ENCODE data around the gene EPGN. TPM values are rescaled to one million over a fixed set of nuclear protein-coding genes. Genes with fewer than 3 reads are reported as not detected.

Gene EPGN, protein sequence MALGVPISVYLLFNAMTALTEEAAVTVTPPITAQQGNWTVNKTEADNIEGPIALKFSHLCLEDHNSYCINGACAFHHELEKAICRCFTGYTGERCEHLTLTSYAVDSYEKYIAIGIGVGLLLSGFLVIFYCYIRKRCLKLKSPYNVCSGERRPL
- total RNA-seq, result 1 to 10 TPM in 1 of 8 experiments, under 1 TPM in 3, not detected in 4; 0.11 to 3.0 (median 0.46) TPM

DNA sequence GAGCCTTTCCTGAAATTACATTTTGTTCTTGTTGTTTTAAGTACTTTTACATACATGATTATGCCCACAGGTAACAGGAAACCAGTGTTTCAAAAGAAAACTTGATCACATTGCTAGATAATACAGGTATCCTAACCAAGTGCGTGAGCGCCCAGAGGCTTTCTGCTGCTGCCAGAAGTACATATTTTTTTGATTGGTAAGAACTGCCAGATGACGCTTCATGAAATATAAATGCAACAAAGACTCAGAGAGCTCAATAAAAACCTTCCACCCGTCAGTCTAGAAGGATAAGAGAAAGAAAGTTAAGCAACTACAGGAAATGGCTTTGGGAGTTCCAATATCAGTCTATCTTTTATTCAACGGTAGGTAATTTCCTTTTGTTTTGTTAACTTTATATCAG, at the start of gene EPGN:
Gene EPGN, plus strand, starts transcription at position 256 of the 400 bp plus-strand sequence. Its CDS starts 64 bp downstream, at position 320.
- WGBS, 10 experiments, result 4 to 94% (median 82%) methylated on average over 3 to 5 of the region's 5 CpGs
- in situ Hi-C loops (cut with MboI; ENCODE audit: low pct_unique_long_range_greater_than_20kb in 2 of 9, low sequenced_read_pairs in 9 of 9, unreplicated experiment in 9 of 9), result loop anchor here in 1 of 9 experiments (25.0 kb wide), 1 partner anchor 121 kb away; no protein-coding TSS in a partner anchor
- H3K4me3 ChIP-seq, result no peak within 1 kb of the TSS
- no peaks in the 10 kb centered on the region for H3K4me1 ChIP-seq (replicated peaks in 1 of 2)
- ATAC-seq (replicated peaks in 6 of 8), result no peak
- H3K27ac ChIP-seq, result no peak within 1 kb of the TSS

DNA sequence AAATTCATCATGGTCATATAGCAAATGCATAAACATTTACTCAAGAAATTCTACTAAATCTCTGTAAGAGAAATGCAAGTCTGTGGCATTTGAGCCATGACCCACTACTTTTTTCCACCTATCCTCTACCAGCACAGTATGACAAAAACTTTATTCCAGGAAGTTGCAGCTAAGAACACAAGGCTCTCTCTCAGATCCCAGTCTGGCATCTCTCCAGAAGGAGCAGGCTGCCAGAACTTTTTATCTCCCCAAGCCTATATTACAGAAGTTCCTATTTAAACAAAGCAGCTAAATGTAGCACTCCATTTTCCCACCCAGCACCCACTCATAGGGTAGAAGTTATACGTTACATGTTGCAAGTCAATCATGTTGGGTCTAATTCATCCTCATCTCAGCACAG, 49.3 kb upstream of the EPGN start:
- no peak for ATAC-seq (replicated peaks in 6 of 8)
- 0 to 100% (median 94%) methylated on average over 1 of the region's 1 CpG; no CpG with 5 or more reads in 4 of the 10 experiments for WGBS, 10 experiments
- in situ Hi-C loops (cut with MboI; ENCODE audit: low pct_unique_long_range_greater_than_20kb in 2 of 9, low sequenced_read_pairs in 9 of 9, unreplicated experiment in 9 of 9), result no loop called here
- Histone ChIP-seq H3K4me1 (replicated peaks in 1 of 2) (no peaks in the 10 kb centered on the region), H3K4me3 (no peak overlapping the region), H3K27ac (no peak overlapping the region)

DNA sequence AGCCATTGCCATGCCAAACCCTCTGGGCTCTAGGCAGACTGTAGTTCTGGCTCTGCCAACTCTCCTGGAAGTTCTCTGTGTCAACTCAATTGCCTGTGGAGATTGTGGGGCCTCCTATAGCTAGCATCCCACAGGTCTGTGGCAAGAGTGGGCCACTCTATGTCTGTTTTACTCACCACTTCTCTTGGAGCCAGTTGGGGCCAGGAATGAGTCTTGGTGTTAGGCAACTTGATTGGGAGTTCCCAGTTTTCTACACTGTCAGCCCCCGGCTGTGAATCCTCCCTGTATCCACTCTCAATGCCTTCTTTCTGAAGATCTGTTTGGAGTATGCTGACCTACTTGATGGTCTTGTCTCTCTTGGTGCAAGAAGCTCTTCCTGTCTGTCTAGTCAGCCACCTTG, 48.2 kb upstream of the EPGN start:
- 50 to 100% (median 75%) methylated on average over 1 of the region's 1 CpG; no CpG with 5 or more reads in 6 of the 10 experiments for WGBS, 10 experiments
- in situ Hi-C loops (cut with MboI; ENCODE audit: low pct_unique_long_range_greater_than_20kb in 2 of 9, low sequenced_read_pairs in 9 of 9, unreplicated experiment in 9 of 9), result no loop called here
- ATAC-seq (replicated peaks in 6 of 8), result no peak

DNA sequence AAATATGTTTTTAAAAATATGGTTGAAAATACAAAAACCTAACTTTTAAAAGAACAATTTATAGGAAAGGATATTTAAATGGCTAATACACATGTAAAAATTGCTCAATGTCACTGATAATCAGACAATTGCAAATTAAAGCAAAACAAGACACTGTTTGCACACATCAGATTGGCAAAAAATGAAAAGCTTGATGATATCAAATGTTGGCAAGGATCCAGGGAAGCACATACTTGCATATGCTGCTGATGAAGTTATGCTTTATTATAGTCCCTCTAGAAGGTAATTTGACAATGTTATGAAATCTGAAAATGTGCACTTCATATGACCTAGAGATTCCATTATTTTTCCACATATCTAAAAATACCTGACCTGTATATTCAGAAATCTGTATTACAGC, 45.7 kb upstream of the EPGN start:
- no peak overlapping the region for H3K27ac ChIP-seq
- no peak overlapping the region for H3K4me3 ChIP-seq
- peak in 2 of 8 experiments; percentile 33 to 71 for ATAC-seq (replicated peaks in 6 of 8)
- no peaks in the 10 kb centered on the region for H3K4me1 ChIP-seq (replicated peaks in 1 of 2)
- in situ Hi-C loops (cut with MboI; ENCODE audit: low pct_unique_long_range_greater_than_20kb in 2 of 9, low sequenced_read_pairs in 9 of 9, unreplicated experiment in 9 of 9), result no loop called here

More for the DNA sequence above, 48.2 kb upstream of the EPGN start:
- H3K4me3 ChIP-seq, result no peak overlapping the region
- H3K27ac ChIP-seq, result no peak overlapping the region
- H3K4me1 ChIP-seq (replicated peaks in 1 of 2), result no peaks in the 10 kb centered on the region

DNA sequence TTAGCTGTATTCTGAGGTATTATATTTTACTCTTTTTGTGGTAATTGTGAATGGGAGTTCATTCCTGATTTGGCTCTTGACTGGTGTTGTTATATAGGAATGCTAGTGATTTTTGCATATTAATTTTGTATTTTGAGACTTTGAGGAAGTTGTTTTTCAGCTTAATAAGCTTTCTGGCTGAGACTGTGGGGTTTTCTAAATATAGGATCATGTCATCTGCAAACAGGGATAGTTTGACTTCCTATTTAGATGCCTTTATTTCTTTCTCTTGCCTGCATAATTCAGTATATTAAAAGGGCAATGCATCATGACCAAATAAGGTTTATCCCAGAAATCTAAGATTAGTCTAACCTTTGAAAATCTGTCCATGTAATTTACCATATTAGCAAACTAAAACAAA, 44.7 kb upstream of the EPGN start:
- in situ Hi-C loops (cut with MboI; ENCODE audit: low pct_unique_long_range_greater_than_20kb in 2 of 9, low sequenced_read_pairs in 9 of 9, unreplicated experiment in 9 of 9), result no loop called here
- no peaks in the 10 kb centered on the region for H3K4me1 ChIP-seq (replicated peaks in 1 of 2)
- no peak overlapping the region for H3K27ac ChIP-seq
- no peak overlapping the region for H3K4me3 ChIP-seq
- ATAC-seq (replicated peaks in 6 of 8), result no peak

DNA sequence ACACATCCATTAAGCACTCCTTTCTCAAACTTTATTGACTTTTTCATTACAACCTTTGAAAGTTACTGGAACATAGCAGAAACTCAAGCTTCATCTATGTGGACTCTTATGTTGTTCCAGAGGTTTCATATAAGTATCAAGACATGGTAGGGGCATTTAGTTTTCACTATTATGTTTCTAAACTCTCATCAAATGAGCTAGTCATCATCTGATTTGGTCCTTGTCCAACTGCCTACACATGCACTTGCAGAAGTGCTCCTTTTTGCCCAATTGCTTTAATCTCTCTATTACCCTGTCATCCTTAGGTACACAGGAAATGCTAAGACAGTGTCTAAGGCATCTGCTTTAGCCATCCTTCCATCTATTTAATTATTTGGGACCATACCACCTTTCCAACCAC, 42.2 kb upstream of the EPGN start:
- Histone ChIP-seq H3K4me1 (replicated peaks in 1 of 2) (no peaks in the 10 kb centered on the region), H3K27ac (no peak overlapping the region), H3K4me3 (no peak overlapping the region)
- ATAC-seq (replicated peaks in 6 of 8), result no peak
- in situ Hi-C loops (cut with MboI; ENCODE audit: low pct_unique_long_range_greater_than_20kb in 2 of 9, low sequenced_read_pairs in 9 of 9, unreplicated experiment in 9 of 9), result no loop called here

DNA sequence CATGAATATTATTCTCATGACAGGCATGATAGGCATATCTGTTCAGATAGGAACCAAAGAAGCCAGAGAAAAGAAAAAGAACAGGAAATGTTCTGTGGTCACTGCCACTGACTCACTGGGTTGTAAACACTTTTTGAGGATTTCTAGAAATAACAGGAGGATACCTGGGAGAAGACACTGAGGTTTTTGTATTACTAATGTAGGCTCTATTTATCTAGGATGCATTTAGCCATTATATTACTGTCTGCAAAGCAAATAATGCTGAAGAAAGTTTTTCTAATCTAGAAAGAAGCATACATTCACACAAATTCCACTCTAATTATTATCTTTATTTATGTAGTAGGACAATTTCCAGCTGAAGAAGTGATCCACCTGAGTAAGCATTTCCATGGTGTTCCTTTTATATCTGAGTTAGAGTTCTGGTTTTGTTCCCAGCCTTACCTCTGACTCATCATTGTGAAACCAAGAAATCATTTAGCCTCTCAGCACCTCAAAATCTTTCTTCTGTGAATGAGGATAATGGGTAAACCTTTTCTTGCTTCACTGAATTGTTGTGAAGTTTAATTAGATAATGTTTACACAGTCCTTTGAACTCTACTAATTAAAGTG, 40.2 kb upstream of the EPGN start:
- ATAC-seq (replicated peaks in 6 of 8), result peak in 3 of 8 experiments; percentile 18 to 54 (median 20)
- H3K4me1 ChIP-seq (replicated peaks in 1 of 2), result no peaks in the 10 kb centered on the region
- in situ Hi-C loops (cut with MboI; ENCODE audit: low pct_unique_long_range_greater_than_20kb in 2 of 9, low sequenced_read_pairs in 9 of 9, unreplicated experiment in 9 of 9), result no loop called here
- H3K27ac ChIP-seq, result no peak overlapping the region
- H3K4me3 ChIP-seq, result no peak overlapping the region

DNA sequence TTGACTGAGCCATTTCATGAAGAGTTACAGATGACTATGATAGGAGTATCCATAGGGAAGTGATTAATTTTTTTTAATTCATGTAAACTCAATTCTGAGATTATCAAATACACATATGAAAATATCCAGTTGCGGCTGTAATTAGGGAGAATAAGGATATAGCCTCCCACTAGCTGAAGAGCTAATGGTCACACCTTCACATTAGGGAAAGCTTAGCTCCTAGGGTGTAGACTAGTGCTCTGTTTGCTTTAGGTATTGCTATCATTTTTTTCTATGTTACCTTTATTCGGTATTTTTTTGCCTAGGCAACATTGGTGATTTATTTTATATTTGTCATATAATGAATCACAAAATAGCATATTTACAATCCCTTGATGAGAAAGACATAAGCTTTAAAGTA, 39.6 kb upstream of the EPGN start:
- in situ Hi-C loops (cut with MboI; ENCODE audit: low pct_unique_long_range_greater_than_20kb in 2 of 9, low sequenced_read_pairs in 9 of 9, unreplicated experiment in 9 of 9), result no loop called here
- Histone ChIP-seq H3K4me1 (replicated peaks in 1 of 2) (no peaks in the 10 kb centered on the region), H3K27ac (no peak overlapping the region), H3K4me3 (no peak overlapping the region)
- no peak for ATAC-seq (replicated peaks in 6 of 8)
- 67 to 100% (median 94%) methylated on average over 1 to 2 of the region's 2 CpGs; no CpG with 5 or more reads in 1 of the 10 experiments for WGBS, 10 experiments

DNA sequence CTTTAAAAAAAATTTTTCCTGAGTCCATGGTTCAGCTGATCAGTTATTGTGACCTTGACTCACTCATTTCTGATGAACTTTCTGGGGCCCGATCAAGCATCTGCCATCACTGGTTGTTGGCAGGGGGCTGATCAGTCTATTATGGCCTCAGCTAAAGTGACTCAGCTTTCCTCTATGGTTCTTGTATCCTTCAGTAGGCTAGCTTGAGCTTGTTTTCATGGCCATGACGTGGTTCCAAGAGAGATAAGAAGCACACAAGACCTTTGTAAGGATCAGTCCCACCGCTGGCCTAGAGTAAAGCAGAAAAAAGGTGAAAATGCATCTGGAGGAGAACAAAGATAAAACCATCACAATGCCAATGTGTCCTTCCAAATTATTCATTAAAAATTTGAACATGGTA, 29.8 kb upstream of the EPGN start:
- in situ Hi-C loops (cut with MboI; ENCODE audit: low pct_unique_long_range_greater_than_20kb in 2 of 9, low sequenced_read_pairs in 9 of 9, unreplicated experiment in 9 of 9), result no loop called here
- Histone ChIP-seq H3K4me3 (no peak overlapping the region), H3K27ac (no peak overlapping the region), H3K4me1 (replicated peaks in 1 of 2) (no peaks in the 10 kb centered on the region)
- 72 to 100% (median 93%) methylated on average over 1 to 3 of the region's 3 CpGs; no CpG with 5 or more reads in 3 of the 10 experiments for WGBS, 10 experiments
- no peak for ATAC-seq (replicated peaks in 6 of 8)

DNA sequence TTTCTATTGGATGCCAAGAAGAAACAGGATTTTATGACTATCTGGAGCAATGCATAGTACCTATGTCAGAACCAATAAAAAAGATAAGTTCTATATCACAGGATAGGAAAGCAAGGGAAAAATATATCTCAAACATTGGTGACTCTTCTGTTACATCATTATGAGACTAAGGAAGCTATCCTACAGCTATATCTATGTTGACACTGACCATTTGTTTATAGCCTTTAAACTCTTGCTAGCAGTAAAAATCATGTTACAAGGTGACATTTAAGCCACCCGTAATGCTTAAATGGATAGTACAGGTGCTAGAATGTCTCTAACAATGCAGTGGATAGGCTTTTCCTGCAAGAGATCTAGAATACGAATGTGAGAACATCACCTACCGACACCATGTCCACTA, 28.6 kb upstream of the EPGN start:
- ATAC-seq (replicated peaks in 6 of 8), result no peak
- no peak overlapping the region for H3K4me3 ChIP-seq
- in situ Hi-C loops (cut with MboI; ENCODE audit: low pct_unique_long_range_greater_than_20kb in 2 of 9, low sequenced_read_pairs in 9 of 9, unreplicated experiment in 9 of 9), result no loop called here
- WGBS, 10 experiments, result 92 to 100% (median 100%) methylated on average over 1 to 3 of the region's 3 CpGs; no CpG with 5 or more reads in 3 of the 10 experiments
- H3K4me1 ChIP-seq (replicated peaks in 1 of 2), result no peaks in the 10 kb centered on the region
- H3K27ac ChIP-seq, result no peak overlapping the region

DNA sequence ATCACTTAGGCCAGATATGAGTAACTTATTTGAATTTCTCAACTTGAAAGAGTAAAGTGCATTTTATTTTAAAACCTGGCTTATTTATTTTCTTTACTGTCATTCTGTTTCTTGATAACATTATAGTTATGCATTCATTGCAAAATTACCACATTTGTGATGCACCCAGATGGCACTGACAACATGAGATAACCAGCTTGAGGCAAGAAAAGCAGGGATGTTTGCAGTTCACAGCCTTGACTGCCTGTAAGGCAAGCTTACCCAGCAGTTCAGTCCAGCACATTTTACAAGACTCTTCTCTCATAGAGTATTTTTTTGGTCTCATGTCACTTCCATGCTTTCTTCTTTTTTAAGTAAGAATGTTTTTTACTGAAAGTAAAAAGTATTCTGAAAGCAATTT, 25.3 kb upstream of the EPGN start:
- H3K27ac ChIP-seq, result no peak overlapping the region
- in situ Hi-C loops (cut with MboI; ENCODE audit: low pct_unique_long_range_greater_than_20kb in 2 of 9, low sequenced_read_pairs in 9 of 9, unreplicated experiment in 9 of 9), result no loop called here
- no peak overlapping the region for H3K4me3 ChIP-seq
- no peak for ATAC-seq (replicated peaks in 6 of 8)
- no peaks in the 10 kb centered on the region for H3K4me1 ChIP-seq (replicated peaks in 1 of 2)

DNA sequence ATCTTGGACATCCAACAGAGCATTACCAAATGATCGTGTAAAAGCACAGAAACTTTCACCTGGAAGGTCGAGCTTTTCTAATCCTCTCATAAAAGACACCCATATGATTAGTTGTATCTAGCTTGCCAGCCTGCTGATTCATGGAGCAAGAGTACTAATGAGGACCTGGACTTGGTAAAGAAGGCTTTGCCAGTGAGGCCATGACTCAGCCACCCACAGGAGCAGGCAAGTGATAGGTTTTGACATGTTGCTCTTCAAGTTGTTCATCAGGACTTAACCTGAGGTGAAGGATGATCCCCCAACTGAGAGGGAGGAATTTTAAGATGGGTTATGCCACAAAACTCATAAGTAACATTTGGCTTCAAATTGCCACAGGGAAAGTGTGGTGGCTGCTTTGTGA, 24.7 kb upstream of the EPGN start:
- ATAC-seq (replicated peaks in 6 of 8), result peak in 1 of 8 experiments; percentile 44
- WGBS, 10 experiments, result 28 to 100% (median 74%) methylated on average over 1 to 2 of the region's 2 CpGs; no CpG with 5 or more reads in 2 of the 10 experiments
- Histone ChIP-seq H3K4me1 (replicated peaks in 1 of 2) (no peaks in the 10 kb centered on the region), H3K27ac (no peak overlapping the region), H3K4me3 (no peak overlapping the region)
- in situ Hi-C loops (cut with MboI; ENCODE audit: low pct_unique_long_range_greater_than_20kb in 2 of 9, low sequenced_read_pairs in 9 of 9, unreplicated experiment in 9 of 9), result no loop called here

DNA sequence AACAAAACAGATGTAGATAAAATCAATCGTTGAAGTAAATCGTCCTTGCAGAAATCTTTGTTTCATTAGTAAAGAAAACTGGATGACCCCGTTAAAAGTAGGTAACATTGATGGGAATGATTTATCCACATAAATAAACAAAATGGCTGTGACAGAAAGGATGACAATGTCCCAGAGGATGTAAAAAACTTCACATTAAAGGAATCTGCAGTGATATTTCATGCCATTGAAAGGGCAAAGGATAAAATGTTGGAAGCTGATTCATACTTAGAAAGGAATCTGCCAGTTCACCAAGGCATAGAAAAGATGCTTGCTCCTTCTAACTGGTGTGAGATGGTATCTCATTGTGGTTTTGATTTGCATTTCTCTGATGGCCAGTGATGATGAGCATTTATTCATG, 24.2 kb upstream of the EPGN start:
- H3K27ac ChIP-seq, result no peak overlapping the region
- H3K4me1 ChIP-seq (replicated peaks in 1 of 2), result no peaks in the 10 kb centered on the region
- WGBS, 10 experiments, result 0 to 100% (median 80%) methylated on average over 1 to 3 of the region's 3 CpGs; no CpG with 5 or more reads in 1 of the 10 experiments
- ATAC-seq (replicated peaks in 6 of 8), result peak in 2 of 8 experiments; percentile 49 to 80
- in situ Hi-C loops (cut with MboI; ENCODE audit: low pct_unique_long_range_greater_than_20kb in 2 of 9, low sequenced_read_pairs in 9 of 9, unreplicated experiment in 9 of 9), result no loop called here
- H3K4me3 ChIP-seq, result no peak overlapping the region

DNA sequence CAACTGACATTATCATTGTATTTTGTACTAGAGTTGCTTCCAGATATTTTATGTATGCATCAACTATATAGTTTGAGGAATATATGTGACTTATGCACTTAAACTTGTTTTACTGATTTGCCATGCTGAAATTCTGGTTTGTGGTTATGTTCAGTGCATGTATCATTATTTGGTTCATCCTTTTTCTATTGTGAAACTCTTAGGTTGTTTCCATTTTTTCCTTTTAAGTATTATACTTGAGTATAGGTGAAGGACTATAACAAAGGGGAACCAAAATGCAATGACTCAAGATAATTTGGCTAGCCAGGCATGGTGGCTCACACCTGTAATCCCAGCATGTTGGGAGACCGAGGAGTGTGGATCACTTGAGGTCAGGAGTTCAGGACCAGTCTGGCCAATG, 21.1 kb upstream of the EPGN start:
- in situ Hi-C loops (cut with MboI; ENCODE audit: low pct_unique_long_range_greater_than_20kb in 2 of 9, low sequenced_read_pairs in 9 of 9, unreplicated experiment in 9 of 9), result no loop called here
- 60 to 100% (median 100%) methylated on average over 1 of the region's 1 CpG; no CpG with 5 or more reads in 5 of the 10 experiments for WGBS, 10 experiments
- no peak for ATAC-seq (replicated peaks in 6 of 8)
- no peaks in the 10 kb centered on the region for H3K4me1 ChIP-seq (replicated peaks in 1 of 2)
- H3K4me3 ChIP-seq, result no peak overlapping the region
- H3K27ac ChIP-seq, result no peak overlapping the region
